HG03060 (cell line): ENCODE results near the gene REXO4.
"Not testable (repeated sequence)": the region's sequence is repeated elsewhere in the genome, so short reads cannot be mapped to it uniquely, and the experiment has no call there.

Experiments used
- ATAC-seq: cut with Tn5 transposase; IDR thresholded peaks from one replicate; pipeline ENCODE4 v1.9.1; 2021; ENCODE audit warnings: low read depth, moderate number of reproducible peaks; ENCODE audit not compliant: unreplicated experiment

The REXO4 gene

GRCh38 chr9:133452562-133452961 lies 34.8 kb upstream of the REXO4 start:
- no peak for ATAC-seq

DNA sequence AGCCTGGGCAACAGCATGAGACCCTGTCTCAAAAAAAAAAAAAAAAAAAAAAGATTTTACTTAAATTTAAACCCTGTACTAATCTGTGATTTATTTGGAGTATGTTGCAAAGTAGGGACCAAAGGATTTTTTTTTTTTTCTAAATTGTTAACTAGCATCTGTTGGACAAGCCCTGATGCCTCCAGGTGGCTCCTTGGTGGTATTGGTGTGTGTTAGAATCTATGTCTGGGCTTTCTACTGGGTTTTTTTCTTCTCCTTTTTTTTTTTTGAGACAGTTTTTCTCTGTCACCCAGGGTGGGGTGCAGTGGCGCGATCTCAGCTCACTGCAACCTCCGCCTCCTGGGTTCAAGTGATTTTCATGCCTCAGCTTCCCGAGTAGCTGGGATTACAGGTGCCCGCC lies 34.1 kb upstream of the REXO4 start:
- not testable (repeated sequence) for ATAC-seq

DNA sequence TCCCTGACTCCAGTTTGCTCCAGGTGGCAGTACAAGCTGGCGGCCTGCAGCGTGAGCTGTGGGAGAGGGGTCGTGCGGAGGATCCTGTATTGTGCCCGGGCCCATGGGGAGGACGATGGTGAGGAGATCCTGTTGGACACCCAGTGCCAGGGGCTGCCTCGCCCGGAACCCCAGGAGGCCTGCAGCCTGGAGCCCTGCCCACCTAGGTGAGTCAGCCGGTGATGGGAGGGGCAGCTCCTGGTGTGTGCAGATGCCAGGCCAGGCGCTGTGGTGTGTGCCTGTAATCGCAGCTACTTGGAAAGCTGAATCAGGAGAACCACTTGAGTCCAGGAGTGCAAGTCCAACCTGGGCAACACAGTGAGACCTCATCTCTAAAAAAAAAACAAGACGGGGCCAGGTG lies 31.9 kb upstream of the REXO4 start:
- no peak for ATAC-seq

- no peak for ATAC-seq
Observed at GRCh38 chr9:133448487-133448972, 30.7 kb upstream of the REXO4 start.

DNA sequence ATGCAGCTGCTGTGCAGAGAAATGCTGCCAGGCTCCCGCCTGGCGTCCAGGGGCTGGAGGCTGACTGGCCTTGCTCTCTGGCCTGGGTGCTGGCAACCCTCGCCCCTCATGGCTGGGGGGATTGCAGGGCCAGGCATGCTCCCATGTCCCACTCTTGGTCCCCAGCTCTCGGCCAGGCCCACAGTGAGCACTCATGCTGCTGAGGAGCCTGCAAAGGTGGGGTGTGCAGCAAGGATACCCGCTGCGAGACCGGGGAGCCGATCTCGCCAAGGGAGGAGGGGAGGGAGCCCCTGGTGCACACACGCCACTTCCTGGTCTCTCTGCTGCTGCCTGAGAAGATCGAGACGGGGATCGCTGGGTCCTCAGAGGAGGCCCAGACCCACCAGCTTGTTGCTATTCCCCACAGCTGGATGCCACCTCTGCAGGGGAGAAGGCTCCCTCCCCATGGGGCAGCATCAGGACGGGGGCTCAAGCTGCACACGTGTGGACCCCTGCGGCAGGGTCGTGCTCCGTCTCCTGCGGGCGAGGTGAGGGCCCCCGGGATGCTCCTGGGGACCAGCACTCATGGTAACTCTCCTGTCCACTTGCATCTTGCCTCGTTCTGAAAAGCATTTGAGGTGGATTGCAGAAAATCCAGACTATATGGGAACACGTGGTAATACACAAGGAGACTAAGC lies 27.6 kb upstream of the REXO4 start:
- ATAC-seq: no peak

DNA sequence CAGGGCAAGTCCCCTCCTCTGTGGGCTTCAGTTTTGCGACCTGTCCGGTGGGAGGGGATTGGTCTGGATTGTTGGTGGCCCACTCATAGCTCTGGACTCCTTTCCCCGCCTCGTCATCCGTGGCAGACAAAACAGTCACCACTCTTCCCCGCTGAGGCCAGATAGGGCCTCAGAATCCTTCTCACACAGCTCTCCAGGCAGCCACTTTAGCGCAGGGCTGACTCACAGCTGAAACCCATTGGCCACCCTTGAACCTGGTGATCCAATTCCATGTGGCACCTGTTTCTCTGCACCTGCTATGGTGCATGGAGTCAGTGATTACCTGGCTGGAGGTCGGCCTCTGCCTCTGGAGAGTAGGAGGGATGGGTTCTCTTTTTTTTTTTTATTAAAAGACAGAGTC lies 26.2 kb upstream of the REXO4 start:
- ATAC-seq: no peak

DNA sequence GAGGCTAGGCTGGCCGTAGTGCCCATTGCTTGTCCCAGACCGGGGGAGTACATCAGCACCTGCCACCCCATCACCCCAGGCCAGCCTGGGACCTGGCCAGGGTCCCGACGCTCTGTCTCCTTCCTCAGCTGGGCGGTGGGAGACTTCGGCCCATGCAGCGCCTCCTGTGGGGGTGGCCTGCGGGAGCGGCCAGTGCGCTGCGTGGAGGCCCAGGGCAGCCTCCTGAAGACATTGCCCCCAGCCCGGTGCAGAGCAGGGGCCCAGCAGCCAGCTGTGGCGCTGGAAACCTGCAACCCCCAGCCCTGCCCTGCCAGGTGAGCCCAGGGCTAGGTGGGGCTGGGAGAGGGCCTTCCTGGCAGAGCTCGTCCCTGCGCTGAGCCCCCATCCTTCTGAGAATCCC lies 25.4 kb upstream of the REXO4 start:
- no peak for ATAC-seq

DNA sequence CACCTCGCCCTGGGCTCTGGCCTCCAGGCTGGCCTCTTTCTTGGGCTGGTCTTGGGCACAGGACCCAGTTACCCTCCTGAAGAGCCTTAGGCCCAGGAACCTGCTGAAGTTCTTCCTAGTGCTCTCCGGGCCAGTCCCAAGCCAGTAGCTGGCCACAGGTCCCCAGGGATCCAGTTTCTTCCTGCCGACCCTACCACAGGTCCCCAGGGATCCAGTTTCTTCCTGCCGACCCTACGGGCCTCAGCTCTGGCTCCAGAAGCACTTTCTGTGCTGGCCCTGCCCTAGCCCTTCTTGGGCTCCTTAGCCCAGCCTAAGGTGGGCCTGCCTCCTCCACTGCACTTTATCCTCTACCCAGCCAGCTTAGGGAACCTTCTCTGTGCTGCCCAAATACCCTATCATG lies 23.8 kb upstream of the REXO4 start:
- ATAC-seq: no peak

GRCh38 chr9:133440874-133441273 lies 23.1 kb upstream of the REXO4 start:
- no peak for ATAC-seq

DNA sequence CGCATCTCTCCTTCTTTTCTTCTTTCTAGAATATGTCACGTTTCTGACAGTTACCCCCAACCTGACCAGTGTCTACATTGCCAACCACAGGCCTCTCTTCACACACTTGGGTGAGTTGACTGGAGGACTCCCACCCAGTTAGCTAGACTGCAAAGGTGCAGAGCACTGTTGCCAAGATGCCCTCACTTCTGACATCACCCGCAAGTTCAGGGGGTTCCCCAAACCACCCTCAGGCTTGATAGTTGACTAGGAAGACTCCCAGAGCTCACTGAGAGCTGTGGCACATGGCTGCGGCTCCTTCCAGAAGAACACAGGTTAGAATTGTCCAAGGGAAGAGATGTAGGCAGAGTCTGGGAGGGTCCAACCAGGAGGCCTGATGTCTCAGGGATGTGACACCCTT lies 21.5 kb upstream of the REXO4 start:
- ATAC-seq: no peak

- ATAC-seq: no peak
Observed at GRCh38 chr9:133437753-133438531, 20.1 kb upstream of the REXO4 start.

- no peak for ATAC-seq
Observed at GRCh38 chr9:133436681-133437080, 18.9 kb upstream of the REXO4 start.

DNA sequence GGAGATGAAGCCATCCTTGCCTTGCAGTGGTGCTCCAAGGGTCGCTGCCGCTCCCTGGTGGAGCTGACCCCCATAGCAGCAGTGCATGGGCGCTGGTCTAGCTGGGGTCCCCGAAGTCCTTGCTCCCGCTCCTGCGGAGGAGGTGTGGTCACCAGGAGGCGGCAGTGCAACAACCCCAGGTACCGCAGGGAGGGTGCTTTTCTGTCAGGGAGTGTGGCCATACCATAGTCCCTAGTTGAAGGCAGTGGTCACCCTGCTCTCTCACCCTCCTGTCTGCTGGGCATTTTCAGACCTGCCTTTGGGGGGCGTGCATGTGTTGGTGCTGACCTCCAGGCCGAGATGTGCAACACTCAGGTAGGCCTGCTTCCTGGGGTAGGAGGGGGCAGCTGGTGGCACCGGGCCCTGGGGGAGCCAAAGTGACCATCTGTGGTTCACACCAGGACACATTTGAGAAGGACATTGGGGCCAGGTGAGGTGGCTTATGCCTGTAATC lies 15.6 kb upstream of the REXO4 start:
- no peak for ATAC-seq

GRCh38 chr9:133430244-133430643 lies 12.4 kb upstream of the REXO4 start:
- no peak for ATAC-seq

GRCh38 chr9:133429641-133430161 lies 11.9 kb upstream of the REXO4 start:
- ATAC-seq: no peak

DNA sequence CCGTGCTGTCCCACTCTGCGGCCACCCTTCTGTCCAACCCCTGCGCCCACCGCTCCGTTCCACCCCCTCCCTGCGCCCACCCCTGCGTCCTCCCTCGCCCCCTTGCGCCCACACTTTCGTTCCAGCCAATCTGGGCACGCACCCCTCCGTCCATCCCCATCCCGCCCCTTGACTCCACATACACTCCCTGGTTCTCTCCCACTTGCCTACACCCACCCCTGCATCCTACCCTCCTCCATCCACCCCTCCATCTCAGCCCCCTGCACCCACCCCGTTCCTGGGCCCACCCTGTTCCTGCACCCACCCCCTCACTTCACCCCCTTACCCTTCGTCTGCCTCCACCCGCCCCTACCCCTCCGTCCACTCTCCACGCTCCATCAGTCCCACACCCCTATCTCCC lies 11.4 kb upstream of the REXO4 start:
- ATAC-seq: no peak

DNA sequence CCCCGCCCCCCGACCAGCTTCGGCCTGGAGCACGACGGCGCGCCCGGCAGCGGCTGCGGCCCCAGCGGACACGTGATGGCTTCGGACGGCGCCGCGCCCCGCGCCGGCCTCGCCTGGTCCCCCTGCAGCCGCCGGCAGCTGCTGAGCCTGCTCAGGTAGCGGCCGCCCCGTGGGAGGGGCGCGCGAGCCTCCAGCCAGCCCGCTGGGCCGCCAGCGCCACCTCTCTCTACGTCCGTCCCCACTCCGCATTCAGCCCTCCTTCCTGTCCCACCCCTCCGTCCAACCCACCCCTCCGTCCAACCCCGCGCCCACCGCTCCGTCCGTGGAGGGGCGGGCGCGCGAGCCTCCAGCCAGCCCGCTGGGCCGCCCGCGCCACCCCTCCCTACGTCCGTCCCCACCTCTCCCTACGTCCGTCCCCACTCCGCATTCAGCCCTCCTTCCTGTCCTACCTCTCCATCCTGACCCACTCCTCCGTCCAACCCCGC lies 10.8 kb upstream of the REXO4 start:
- no peak for ATAC-seq

GRCh38 chr9:133427658-133428348 lies 10.0 kb upstream of the REXO4 start:
- ATAC-seq: no peak

- no peak for ATAC-seq
Observed at GRCh38 chr9:133426011-133426410, 8.2 kb upstream of the REXO4 start.

- ATAC-seq: no peak
Observed at GRCh38 chr9:133425049-133425632, 7.3 kb upstream of the REXO4 start.

DNA sequence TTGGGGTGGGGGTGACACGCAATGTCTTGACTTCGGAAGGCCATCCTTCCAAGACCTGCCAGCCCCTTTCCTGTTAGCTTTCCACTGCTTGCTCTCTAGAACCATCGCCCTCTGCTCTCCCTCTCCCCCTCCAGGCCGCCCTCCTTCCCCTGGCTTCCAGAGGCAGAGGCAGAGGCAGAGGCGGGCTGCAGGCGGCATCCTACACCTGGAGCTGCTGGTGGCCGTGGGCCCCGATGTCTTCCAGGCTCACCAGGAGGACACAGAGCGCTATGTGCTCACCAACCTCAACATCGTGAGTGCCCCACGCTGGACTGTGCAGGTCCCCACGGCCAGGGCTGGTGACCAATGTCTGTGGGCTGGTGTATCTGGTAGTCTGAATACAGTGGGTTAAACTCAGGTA lies 6.4 kb upstream of the REXO4 start:
- ATAC-seq: no peak
